H9 (cell line): ENCODE data around the gene F9. TPM values are rescaled to one million over a fixed set of nuclear protein-coding genes. Genes with fewer than 3 reads are reported as not detected.
A peak's percentile ranks its signal among the peaks of the same experiment; 100 is the strongest.

Experiments used
- DNase-seq: peaks from one replicate; pipeline ENCODE4 v3.0.0-alpha.2; 2017
- H2AFZ ChIP-seq: one replicate; pipeline ENCODE4 v1.6.1; 2013; ENCODE audit warnings: mild to moderate bottlenecking, low read length, control low read depth, moderate library complexity
- H2AK5ac ChIP-seq: 2 replicates; pipeline ENCODE4 v1.6.1; 2013; ENCODE audit warnings: low read length, control low read depth, mixed read lengths; ENCODE audit not compliant: insufficient read length
- H2BK120ac ChIP-seq: one replicate; pipeline ENCODE4 v1.6.1; 2013; ENCODE audit warnings: low read depth, mild to moderate bottlenecking, low read length, control low read depth, inconsistent platforms; ENCODE audit not compliant: poor library complexity, severe bottlenecking
- H2BK12ac ChIP-seq: 2 replicates; pipeline ENCODE4 v1.6.1; 2013; ENCODE audit warnings: low read length, control low read depth, mixed read lengths, low read depth; ENCODE audit not compliant: insufficient read length
- H2BK15ac ChIP-seq: 2 replicates; pipeline ENCODE4 v1.6.1; 2013; ENCODE audit warnings: low read depth, low read length, control low read depth
- H2BK20ac ChIP-seq: one replicate; pipeline ENCODE4 v1.6.1; 2013; ENCODE audit warnings: low read depth, mild to moderate bottlenecking, low read length, control low read depth, inconsistent platforms; ENCODE audit not compliant: poor library complexity, severe bottlenecking
- H2BK5ac ChIP-seq: 2 replicates; pipeline ENCODE4 v1.6.1; 2013; ENCODE audit warnings: low read length, control low read depth, mixed read lengths; ENCODE audit not compliant: insufficient read length
- H3K14ac ChIP-seq: 2 replicates; pipeline ENCODE4 v1.6.1; 2013; ENCODE audit warnings: low read length, control low read depth; ENCODE audit not compliant: insufficient read depth
- H3K18ac ChIP-seq: 2 replicates; pipeline ENCODE4 v1.6.1; 2013; ENCODE audit warnings: low read depth, mild to moderate bottlenecking, mixed read lengths, low read length, control low read depth; ENCODE audit not compliant: insufficient read length
- H3K23ac ChIP-seq: 2 replicates; pipeline ENCODE4 v1.6.1; 2013; ENCODE audit warnings: low read length, control low read depth, mixed read lengths, low read depth; ENCODE audit not compliant: insufficient read length
- H3K23me2 ChIP-seq: 2 replicates; pipeline ENCODE4 v1.6.1; 2013; ENCODE audit warnings: low read depth, mild to moderate bottlenecking, mixed read lengths, low read length, control low read depth; ENCODE audit not compliant: insufficient read length, poor library complexity, severe bottlenecking
- H3K27ac ChIP-seq: 2 replicates; pipeline ENCODE4 v1.5.1; 2013; ENCODE audit warnings: low read length, control low read depth, mixed read lengths, low read depth; ENCODE audit not compliant: insufficient read length
- H3K27me3 ChIP-seq: 2 replicates; pipeline ENCODE4 v1.6.1; 2013; ENCODE audit warnings: low read length, control low read depth, inconsistent platforms; ENCODE audit not compliant: insufficient read depth
- H3K4ac ChIP-seq: 2 replicates; pipeline ENCODE4 v1.6.1; 2013; ENCODE audit warnings: low read depth, mild to moderate bottlenecking, control low read depth, inconsistent platforms, low read length, moderate library complexity
- H3K4me1 ChIP-seq: 2 replicates; pipeline ENCODE4 v1.6.1; 2013; ENCODE audit warnings: low read length, control low read depth, inconsistent platforms; ENCODE audit not compliant: insufficient read depth
- H3K4me2 ChIP-seq: 2 replicates; pipeline ENCODE4 v1.6.1; 2013; ENCODE audit warnings: low read length, control low read depth, mixed read lengths; ENCODE audit not compliant: insufficient read length, insufficient read depth
- H3K56ac ChIP-seq: 2 replicates; pipeline ENCODE4 v1.6.1; 2013; ENCODE audit warnings: low read depth, mild to moderate bottlenecking, mixed read lengths, low read length, control low read depth; ENCODE audit not compliant: insufficient read length
- H3K79me1 ChIP-seq: 2 replicates; pipeline ENCODE4 v1.6.1; 2013; ENCODE audit warnings: low read depth, mild to moderate bottlenecking, moderate library complexity, low read length, control low read depth, inconsistent platforms; ENCODE audit not compliant: insufficient read depth, poor library complexity, severe bottlenecking
- H3K79me2 ChIP-seq: 2 replicates; pipeline ENCODE4 v1.6.1; 2013; ENCODE audit warnings: low read length, control low read depth, inconsistent platforms; ENCODE audit not compliant: insufficient read depth
- H3K9ac ChIP-seq: 2 replicates; pipeline ENCODE4 v1.6.1; 2013; ENCODE audit warnings: low read length, control low read depth, mixed read lengths; ENCODE audit not compliant: insufficient read length; ENCODE audit errors: extremely low read depth
- H3K9me3 ChIP-seq: one replicate; pipeline ENCODE4 v1.6.1; 2013; ENCODE audit warnings: low read depth, low read length, inconsistent platforms; ENCODE audit not compliant: control insufficient read depth
- H3T11ph ChIP-seq: one replicate; pipeline ENCODE4 v1.6.1; 2013; ENCODE audit warnings: mild to moderate bottlenecking, low read length, control low read depth, inconsistent platforms
- H4K20me1 ChIP-seq: one replicate; pipeline ENCODE4 v1.6.1; 2013; ENCODE audit not compliant: control insufficient read depth, insufficient read length, insufficient read depth
- H4K5ac ChIP-seq: 2 replicates; pipeline ENCODE4 v1.6.1; 2013; ENCODE audit warnings: low read depth, mild to moderate bottlenecking, mixed read lengths, low read length, control low read depth; ENCODE audit not compliant: insufficient read length
- H4K8ac ChIP-seq: replicated peaks from 2 replicates; pipeline ENCODE4 v1.6.1; 2013; ENCODE audit warnings: low read length, control low read depth, mixed read lengths, low read depth; ENCODE audit not compliant: insufficient read length
- H4K91ac ChIP-seq: 2 replicates; pipeline ENCODE4 v1.6.1; 2013; ENCODE audit warnings: low read depth, mild to moderate bottlenecking, moderate library complexity, mixed read lengths, low read length, control low read depth; ENCODE audit not compliant: insufficient read length
- H3K27ac Mint-ChIP-seq, 3 experiments: 2 replicates in 2 of 3; 3 replicates in 1 of 3; pipeline ENCODE4 v1.8.0; 2020 to 2021; ENCODE audit warnings: mixed read lengths in 3 of 3, mild to moderate bottlenecking in 1 of 3, moderate library complexity in 1 of 3
- H3K27me3 Mint-ChIP-seq: 2 replicates; pipeline ENCODE4 v1.8.0; 2021; ENCODE audit warnings: low read depth, mild to moderate bottlenecking, moderate library complexity, mixed read lengths
- H3K36me3 Mint-ChIP-seq, 3 experiments: 2 replicates in 2 of 3; 3 replicates in 1 of 3; pipeline ENCODE4 v1.8.0; 2020 to 2021; ENCODE audit warnings: low read depth in 3 of 3, mixed read lengths in 3 of 3; ENCODE audit not compliant: insufficient read depth in 1 of 3
- H3K4me1 Mint-ChIP-seq, 2 experiments: 2 replicates each; pipeline ENCODE4 v1.8.0; 2020; ENCODE audit warnings: mixed read lengths in 2 of 2
- H3K4me3 Mint-ChIP-seq, 2 experiments: 2 replicates in 1 of 2; 3 replicates in 1 of 2; pipeline ENCODE4 v1.8.0; 2020 to 2021; ENCODE audit warnings: mild to moderate bottlenecking in 2 of 2, mixed read lengths in 2 of 2, moderate library complexity in 1 of 2
- H3K9me3 Mint-ChIP-seq, 2 experiments: 2 replicates in 1 of 2; 3 replicates in 1 of 2; pipeline ENCODE4 v1.8.0; 2020; ENCODE audit warnings: mild to moderate bottlenecking in 2 of 2, mixed read lengths in 2 of 2, moderate library complexity in 1 of 2
- CTCF ChIP-seq: fragments of 200-600 bp; sonication (generic); conservative IDR thresholded peaks from 3 replicates; pipeline ENCODE4 v1.8.0; 2021; ENCODE audit warnings: antibody characterized with exemption, mild to moderate bottlenecking
- WGBS: extraction: QIAGEN DNeasy Blood & Tissue Kit; methylation state at CpG from one replicate; pipeline ENCODE4 v1.1.7; 2013; ENCODE audit warnings: missing lambda C conversion rate, low lambda C conversion rate, mixed read lengths; ENCODE audit not compliant: insufficient read length; ENCODE audit errors: extremely low coverage; 5-methylcytosine and 5-hydroxymethylcytosine counted together
- total RNA-seq: library from RNA; stranded (reverse); gene quantifications from 2 replicates; pipeline ENCODE4 v1.2.1, GENCODE V29; 2021

F9 gene
- total RNA-seq, 1 experiment from 2014 or later: not detected

GRCh38 chrX:139596068-139596467 lies 65.5 kb downstream of the F9 start:
- no peaks in the 10 kb centered on the region for H3K27me3 ChIP-seq
- H4K20me1 ChIP-seq: no peaks in the 10 kb centered on the region
- H3K9me3 ChIP-seq: no peaks in the 10 kb centered on the region
- H4K91ac ChIP-seq: no peak overlapping the region
- Mint-ChIP-seq H3K27me3 (no peaks in the 10 kb centered on the region), H3K9me3 (peaks cover 0 to 31% of the 10 kb centered on the region in 2 experiments; a peak in 2 of 5 replicates), H3K4me3 (no peak overlapping the region), H3K27ac (no peak overlapping the region), H3K36me3 (no peaks in the 10 kb centered on the region), H3K4me1 (no peaks in the 10 kb centered on the region)
- no peak overlapping the region for H3K56ac ChIP-seq
- H3K23me2 ChIP-seq: no peaks in the 10 kb centered on the region
- H3K9ac ChIP-seq: no peak overlapping the region
- H3K4me1 ChIP-seq: no peaks in the 10 kb centered on the region
- no peaks in the 10 kb centered on the region for H3K79me2 ChIP-seq
- no peak overlapping the region for H4K8ac ChIP-seq
- no peak overlapping the region for H3K23ac ChIP-seq
- DNase-seq: no peak
- no peak overlapping the region for H2BK20ac ChIP-seq
- H2BK15ac ChIP-seq: no peak overlapping the region
- no peak overlapping the region for H2BK120ac ChIP-seq
- no peak overlapping the region for H2AK5ac ChIP-seq
- no peak overlapping the region for H2BK12ac ChIP-seq
- no peak overlapping the region for H4K5ac ChIP-seq
- no CpG with 5 or more reads among the region's 4 CpGs for WGBS
- no peak overlapping the region for H2BK5ac ChIP-seq
- no peak overlapping the region for H3K14ac ChIP-seq
- no peak overlapping the region for H3K18ac ChIP-seq
- no peaks in the 10 kb centered on the region for H3K79me1 ChIP-seq
- TF ChIP-seq CTCF: peak; percentile 31; the same call in 2 of the 3 replicates
- no peak overlapping the region for H3K4ac ChIP-seq
- no peak overlapping the region for H2AFZ ChIP-seq
- no peak overlapping the region for H3K27ac ChIP-seq
- no peak overlapping the region for H3K4me2 ChIP-seq
- no peak overlapping the region for H3T11ph ChIP-seq
